ENCODE results near the gene CAPN1. TPM values are rescaled to one million over a fixed set of nuclear protein-coding genes. Genes with fewer than 3 reads are reported as not detected.
A peak's percentile ranks its signal among the peaks of the same experiment; 100 is the strongest.

Gene CAPN1
- total and polyA plus RNA-seq, 2 donors (not counting 1 experiment from before 2014, with no cell fraction given) = 192 to 202 TPM

DNA sequence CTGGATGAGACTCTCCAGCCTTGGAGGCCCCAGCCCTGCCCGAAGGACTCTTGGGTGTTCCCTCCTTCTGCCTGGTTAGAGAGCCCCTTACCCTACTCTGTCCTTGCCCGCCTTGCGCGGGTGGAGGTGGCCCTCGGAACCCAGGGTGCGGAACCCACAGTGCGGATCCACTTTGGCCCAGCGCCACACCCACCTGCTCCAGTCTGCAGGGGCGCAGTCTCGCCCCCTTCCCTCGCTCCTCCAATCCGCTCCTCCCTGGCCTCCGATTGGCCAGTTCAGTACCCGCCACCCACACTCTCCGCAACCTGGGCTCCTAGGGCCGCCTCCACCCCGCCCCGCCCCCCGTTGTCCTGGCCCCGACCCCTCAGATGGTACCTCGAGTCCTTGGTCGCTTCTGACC is 2.4 kb downstream of the CAPN1 start:
- WGBS (ENCODE audit: insufficient coverage) = 98% methylated on average over 18 of the region's 22 CpGs
- Mint-ChIP-seq H3K27me3 (no peaks in the 10 kb centered on the region), H3K27ac (no peak overlapping the region), H3K9me3 (ENCODE audit: insufficient read depth) (no peaks in the 10 kb centered on the region), H3K4me1 (peaks cover 23% of the 10 kb centered on the region), H3K4me3 (peak overlapping the region; percentile 91)
- Histone ChIP-seq H3K36me3 (replicated peaks in 1 of 2; ENCODE audit: control extremely low read depth in 1 of 2, control insufficient read depth in 1 of 2, extremely low read depth in 1 of 2, insufficient read depth in 2 of 2, low read length in 1 of 2) (peaks cover 0 to 27% of the 10 kb centered on the region in 2 experiments), H3K79me2 (ENCODE audit: control insufficient read depth, insufficient read depth, low read length) (peaks cover 42% of the 10 kb centered on the region), H3K4me3 (ENCODE audit: control extremely low read depth in 1 of 5, extremely low read depth in 1 of 5, insufficient read depth in 1 of 5, low read depth in 2 of 5, low read length in 4 of 5) (no peak overlapping the region), H2AFZ (ENCODE audit: insufficient read depth, low read depth, low read length, poor library complexity, severe bottlenecking) (no peak overlapping the region), H3K4me2 (replicated peaks; ENCODE audit: low read depth, low read length, poor library complexity, severe bottlenecking) (no peak overlapping the region), H3K9me3 (ENCODE audit: control extremely low read depth in 1 of 3, control insufficient read depth in 2 of 3, insufficient read depth in 1 of 3, low read length in 2 of 3) (no peaks in the 10 kb centered on the region), H3K27ac (ENCODE audit: low read length in 2 of 2) (no peak overlapping the region), H3K9ac (ENCODE audit: low read length) (no peak overlapping the region), H4K20me1 (ENCODE audit: control insufficient read depth, insufficient read depth, low read length, poor library complexity, severe bottlenecking) (peaks cover 5% of the 10 kb centered on the region), H3K4me1 (ENCODE audit: control insufficient read depth in 2 of 2, insufficient read depth in 2 of 2, low read length in 2 of 2) (peaks cover 16 to 24% of the 10 kb centered on the region in 2 donors), H3K27me3 (replicated peaks in 1 of 4; ENCODE audit: control extremely low read depth in 1 of 4, control insufficient read depth in 3 of 4, insufficient read depth in 4 of 4, low read length in 3 of 4) (no peaks in the 10 kb centered on the region)
- DNase-seq (no peak), ATAC-seq (ENCODE audit: low read depth) (no peak)
- TF ChIP-seq EZH2 (IDR thresholded peaks at IDR 0.05; ENCODE audit: borderline replicate concordance, insufficient read depth, low read depth, low read length, poor library complexity, severe bottlenecking) = no peak
- TF ChIP-seq, protein P1, sequence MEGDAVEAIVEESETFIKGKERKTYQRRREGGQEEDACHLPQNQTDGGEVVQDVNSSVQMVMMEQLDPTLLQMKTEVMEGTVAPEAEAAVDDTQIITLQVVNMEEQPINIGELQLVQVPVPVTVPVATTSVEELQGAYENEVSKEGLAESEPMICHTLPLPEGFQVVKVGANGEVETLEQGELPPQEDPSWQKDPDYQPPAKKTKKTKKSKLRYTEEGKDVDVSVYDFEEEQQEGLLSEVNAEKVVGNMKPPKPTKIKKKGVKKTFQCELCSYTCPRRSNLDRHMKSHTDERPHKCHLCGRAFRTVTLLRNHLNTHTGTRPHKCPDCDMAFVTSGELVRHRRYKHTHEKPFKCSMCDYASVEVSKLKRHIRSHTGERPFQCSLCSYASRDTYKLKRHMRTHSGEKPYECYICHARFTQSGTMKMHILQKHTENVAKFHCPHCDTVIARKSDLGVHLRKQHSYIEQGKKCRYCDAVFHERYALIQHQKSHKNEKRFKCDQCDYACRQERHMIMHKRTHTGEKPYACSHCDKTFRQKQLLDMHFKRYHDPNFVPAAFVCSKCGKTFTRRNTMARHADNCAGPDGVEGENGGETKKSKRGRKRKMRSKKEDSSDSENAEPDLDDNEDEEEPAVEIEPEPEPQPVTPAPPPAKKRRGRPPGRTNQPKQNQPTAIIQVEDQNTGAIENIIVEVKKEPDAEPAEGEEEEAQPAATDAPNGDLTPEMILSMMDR (IDR thresholded peaks at IDR 0.05) = no peak
- ChIA-PET CTCF (interaction anchor here (5.8 kb wide), 1 partner anchor 73 kb away, joined by 118 read pairs; the partner anchor contains the start of gene TM7SF2), POLR2A (no interaction called here)
- intact Hi-C loops (cut with micrococcal nuclease) = no loop called here

GRCh38 chr11:65185171-65185570 is 3.4 kb downstream of the CAPN1 start:
- Histone ChIP-seq H4K20me1 (ENCODE audit: control insufficient read depth, insufficient read depth, low read length, poor library complexity, severe bottlenecking) (peaks cover 5% of the 10 kb centered on the region), H2AFZ (ENCODE audit: insufficient read depth, low read depth, low read length, poor library complexity, severe bottlenecking) (no peak overlapping the region), H3K4me2 (replicated peaks; ENCODE audit: low read depth, low read length, poor library complexity, severe bottlenecking) (no peak overlapping the region), H3K27me3 (replicated peaks in 1 of 4; ENCODE audit: control extremely low read depth in 1 of 4, control insufficient read depth in 3 of 4, insufficient read depth in 4 of 4, low read length in 3 of 4) (no peaks in the 10 kb centered on the region), H3K79me2 (ENCODE audit: control insufficient read depth, insufficient read depth, low read length) (peaks cover 32% of the 10 kb centered on the region), H3K36me3 (replicated peaks in 1 of 2; ENCODE audit: control extremely low read depth in 1 of 2, control insufficient read depth in 1 of 2, extremely low read depth in 1 of 2, insufficient read depth in 2 of 2, low read length in 1 of 2) (peaks cover 1 to 34% of the 10 kb centered on the region in 2 experiments), H3K27ac (ENCODE audit: low read length in 2 of 2) (no peak overlapping the region), H3K4me3 (ENCODE audit: control extremely low read depth in 1 of 5, extremely low read depth in 1 of 5, insufficient read depth in 1 of 5, low read depth in 2 of 5, low read length in 4 of 5) (no peak overlapping the region), H3K9me3 (ENCODE audit: control extremely low read depth in 1 of 3, control insufficient read depth in 2 of 3, insufficient read depth in 1 of 3, low read length in 2 of 3) (no peaks in the 10 kb centered on the region), H3K4me1 (ENCODE audit: control insufficient read depth in 2 of 2, insufficient read depth in 2 of 2, low read length in 2 of 2) (peaks cover 13 to 21% of the 10 kb centered on the region in 2 donors), H3K9ac (ENCODE audit: low read length) (no peak overlapping the region)
- peaks cover 27% of the 10 kb centered on the region for H3K4me1 Mint-ChIP-seq
- intact Hi-C loops (cut with micrococcal nuclease) = no loop called here
- ChIA-PET CTCF (interaction anchor here (0.8 to 1.8 kb wide), 4 partner anchors 9 to 81 kb away, joined by 3 to 5 read pairs (median 4); no protein-coding TSS in a partner anchor), POLR2A (no interaction called here)
- H3K27ac Mint-ChIP-seq = no peak overlapping the region
- H3K9me3 Mint-ChIP-seq (ENCODE audit: insufficient read depth) = no peaks in the 10 kb centered on the region
- no peaks in the 10 kb centered on the region for H3K27me3 Mint-ChIP-seq
- 80% methylated on average over 1 of the region's 2 CpGs for WGBS (ENCODE audit: insufficient coverage)
- ATAC-seq (ENCODE audit: low read depth) (no peak), DNase-seq (no peak)
- no peak overlapping the region for H3K4me3 Mint-ChIP-seq
- no peak for TF ChIP-seq EZH2 (IDR thresholded peaks at IDR 0.05; ENCODE audit: borderline replicate concordance, insufficient read depth, low read depth, low read length, poor library complexity, severe bottlenecking)
- TF ChIP-seq, protein P1 (IDR thresholded peaks at IDR 0.05) = no peak
